Subcutaneous adipose tissue (tissue), 4 donors: ENCODE measurements around the gene LSM2. TPM values are rescaled to one million over a fixed set of nuclear protein-coding genes. Genes with fewer than 3 reads are reported as not detected.

ENCODE experiments used
- CTCF ChIP-seq: fragments of 450-650 bp; IDR thresholded peaks from one replicate; pipeline ENCODE4 v1.5.1; 2016; ENCODE audit warnings: low read depth, mild to moderate bottlenecking, control low read depth, antibody characterized with exemption, moderate library complexity
- total RNA-seq, 4 donors: library from RNA; depleted of rRNA; stranded (reverse); fragments of >200 nt; gene quantifications; one replicate each; pipeline ENCODE4 v1.1.0, GENCODE V29; 2016

The LSM2 gene
- total RNA-seq, 4 donors from 2014 or later = 14.3 to 27.5 (median 24.0) TPM

- TF ChIP-seq CTCF = no peak
Observed at GRCh38 chr6:31765910-31766794, 40.6 kb downstream of the LSM2 start.

- no peak for TF ChIP-seq CTCF
Observed at GRCh38 chr6:31765559-31765909, 41.2 kb downstream of the LSM2 start.

- TF ChIP-seq CTCF = no peak
Observed at GRCh38 chr6:31764198-31764597, 42.6 kb downstream of the LSM2 start.

GRCh38 chr6:31763619-31763940, 43.2 kb downstream of the LSM2 start:
- TF ChIP-seq CTCF = no peak

- no peak for TF ChIP-seq CTCF
Observed at GRCh38 chr6:31762878-31763618, 43.7 kb downstream of the LSM2 start.

- no peak for TF ChIP-seq CTCF
Observed at GRCh38 chr6:31762356-31762755, 44.4 kb downstream of the LSM2 start, which contains the start of gene SAPCD1. Gene SAPCD1, plus strand, starts transcription at chr6:31762656. Its CDS starts 399 bp downstream, at chr6:31763055.

- TF ChIP-seq CTCF = no peak
Observed at GRCh38 chr6:31761343-31761742, 45.4 kb downstream of the LSM2 start.
